GM19099 (cell line): ENCODE results near the gene NAT14.

ENCODE experiments used
- POLR2A ChIP-seq: IDR thresholded peaks from 3 replicates; pipeline ENCODE4 v1.6.1; 2011; ENCODE audit warnings: low read depth; ENCODE audit not compliant: insufficient read length; ENCODE audit errors: extremely low read depth

Gene NAT14

DNA sequence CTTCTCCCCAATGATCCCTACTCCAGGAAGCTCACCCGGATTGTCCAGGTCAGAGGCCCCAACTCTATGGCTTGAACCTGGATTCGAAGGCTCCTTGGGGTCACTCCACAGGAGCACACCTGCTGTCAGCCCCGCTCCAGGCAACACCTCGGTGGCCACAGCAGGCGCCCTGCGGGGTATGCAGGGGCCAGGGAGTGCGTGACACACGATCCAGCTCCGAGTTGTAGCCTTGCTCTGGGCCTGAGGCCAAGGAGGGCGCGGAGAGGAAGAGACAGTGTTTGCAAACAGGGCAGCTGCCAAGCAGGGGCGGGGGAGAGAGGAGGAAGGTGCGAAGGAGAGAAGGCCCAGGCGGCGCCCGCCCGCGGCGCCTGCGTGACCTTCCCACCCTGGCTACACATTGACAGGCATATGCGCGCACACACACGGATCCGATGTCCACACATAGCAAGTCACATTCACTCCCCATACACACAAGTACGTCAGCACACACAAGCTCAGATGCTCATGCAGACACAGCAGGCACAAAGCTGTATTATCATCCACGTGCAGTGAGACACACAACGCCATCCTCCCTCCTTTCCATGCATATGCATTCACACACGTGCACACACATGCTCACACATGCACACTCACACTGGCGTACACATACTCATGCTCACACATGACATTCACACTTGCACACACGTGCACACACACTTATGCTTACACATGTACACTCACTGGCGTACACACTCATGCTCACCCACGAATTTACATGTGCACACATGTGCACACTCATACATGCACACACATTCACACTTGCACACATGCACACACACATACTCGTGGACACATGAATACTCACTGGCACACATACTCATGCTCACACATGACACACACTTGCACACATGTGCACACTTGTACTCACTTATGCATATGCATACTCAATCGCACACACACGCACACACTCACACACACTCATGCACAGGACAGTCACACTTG is 41.5 kb downstream of the NAT14 start:
- TF ChIP-seq POLR2A = no peak

DNA sequence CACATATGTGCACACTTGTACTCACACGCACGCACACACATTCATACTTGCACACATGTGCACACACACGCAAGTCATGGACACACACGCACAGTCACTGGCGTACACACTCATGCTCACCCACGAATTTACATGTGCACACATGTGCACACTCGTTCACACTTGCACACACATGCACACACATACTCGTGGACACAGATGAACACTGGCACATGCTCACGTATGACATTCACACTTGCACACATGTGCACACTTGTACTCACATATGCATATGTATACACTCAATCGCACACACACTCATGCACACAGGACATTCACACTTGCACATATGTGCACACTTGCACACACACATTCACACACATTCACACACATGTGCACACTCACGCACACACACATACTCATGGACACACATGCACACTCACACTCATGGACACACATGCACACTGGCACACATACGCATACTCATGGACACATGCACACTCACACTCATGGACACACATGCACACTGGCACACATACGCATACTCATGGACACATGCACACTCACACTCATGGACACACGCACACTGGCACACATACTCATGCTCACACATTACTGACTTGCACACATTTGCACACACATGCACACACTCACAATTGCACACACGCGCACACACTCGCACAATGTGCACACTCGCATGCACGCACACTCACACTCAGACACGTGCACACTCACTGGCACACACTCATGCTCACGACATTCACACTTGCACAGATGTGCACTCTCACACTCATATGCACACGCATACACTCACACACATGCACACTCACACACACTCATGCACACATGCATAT is 42.4 kb downstream of the NAT14 start:
- no peak for TF ChIP-seq POLR2A

- TF ChIP-seq POLR2A = no peak
Measured at GRCh38 chr19:55528030-55528803, 43.2 kb downstream of the NAT14 start.

GRCh38 chr19:55529636-55530234 is 44.7 kb downstream of the NAT14 start:
- no peak for TF ChIP-seq POLR2A

DNA sequence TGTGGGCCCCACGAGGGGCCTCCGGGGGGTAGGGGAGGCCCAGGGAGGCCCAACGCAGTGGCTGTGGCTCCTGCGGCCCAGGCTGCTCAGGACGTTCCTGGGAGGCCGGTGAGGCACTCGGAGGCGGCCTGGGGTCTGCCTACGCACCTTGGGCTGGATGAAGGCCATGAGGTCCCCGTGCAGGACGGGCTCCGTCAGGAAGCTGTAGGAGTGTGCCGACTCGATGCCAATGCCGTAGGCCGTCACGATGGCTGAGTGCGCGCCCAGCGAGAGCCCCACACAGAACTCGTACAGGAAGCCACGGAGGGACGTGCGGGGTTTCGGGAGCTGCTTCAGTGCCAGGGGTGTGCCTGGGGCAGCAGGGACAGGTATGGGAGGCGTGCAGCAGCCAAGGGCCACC is 46.0 kb downstream of the NAT14 start:
- TF ChIP-seq POLR2A = no peak

DNA sequence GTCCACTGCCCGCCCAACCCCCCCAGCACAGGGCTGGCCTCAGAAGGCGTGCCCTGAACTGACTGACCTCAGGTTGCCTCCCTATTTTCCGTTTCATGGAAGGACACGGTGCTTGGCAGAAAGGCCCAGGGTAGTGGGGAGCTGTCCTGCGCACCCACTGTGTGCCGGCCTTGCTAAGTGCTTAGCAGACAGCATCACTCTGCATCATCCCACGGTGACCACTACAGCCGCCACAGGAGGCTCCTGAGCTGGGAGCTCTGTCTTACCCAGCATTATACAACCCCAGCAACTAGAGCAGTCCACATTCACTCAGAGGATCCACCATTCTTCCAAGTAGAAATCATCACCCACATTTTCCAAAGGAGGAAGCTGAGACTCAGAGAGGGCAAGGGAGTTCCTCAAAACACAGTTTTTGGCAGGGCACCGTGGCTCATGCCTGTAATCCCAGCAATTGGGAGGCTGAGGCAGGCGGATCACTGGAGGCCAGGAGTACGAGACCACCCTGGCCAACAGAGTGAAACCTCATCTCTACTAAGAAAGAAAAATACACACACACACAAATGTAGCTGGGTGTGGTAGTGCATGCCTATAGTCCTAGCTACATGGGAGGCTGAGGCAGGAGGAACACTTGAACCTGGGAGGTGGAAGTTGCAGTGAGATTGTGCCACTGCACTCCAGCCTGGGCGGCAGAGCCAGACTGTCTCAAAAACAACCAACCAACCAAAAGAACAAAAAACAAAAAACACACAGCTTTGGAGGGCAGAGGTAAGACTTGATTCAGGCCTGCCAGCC is 50.4 kb downstream of the NAT14 start:
- no peak for TF ChIP-seq POLR2A

GRCh38 chr19:55535965-55536350 is 51.0 kb downstream of the NAT14 start:
- TF ChIP-seq POLR2A = no peak

DNA sequence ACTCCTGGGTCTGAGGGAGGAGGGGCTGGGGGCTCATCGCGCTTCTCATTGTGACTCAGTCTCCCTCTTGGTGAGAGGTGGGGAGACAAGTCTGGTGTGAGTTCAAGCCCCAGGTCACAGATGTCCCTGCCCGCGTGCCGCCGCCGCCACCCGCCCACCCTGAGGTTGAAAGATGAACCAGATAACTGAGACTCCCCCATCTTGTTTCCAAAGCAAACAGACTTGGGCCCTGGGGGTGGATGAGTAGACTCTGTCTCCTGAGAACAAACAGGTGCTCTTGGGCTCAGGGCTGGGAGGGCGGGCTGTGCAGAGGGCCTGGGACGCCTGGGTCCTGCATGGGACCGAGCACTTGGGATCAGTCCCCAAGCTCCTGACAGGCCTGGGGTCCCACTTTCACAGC is 51.4 kb downstream of the NAT14 start:
- TF ChIP-seq POLR2A = no peak
